GM12892 (cell line): ENCODE data around the gene CCND1.

Experiments
- POLR2A ChIP-seq: IDR thresholded peaks from 2 replicates; pipeline ENCODE4 v1.6.1; 2011; ENCODE audit warnings: low read depth, low read length, control low read depth
- POLR2AphosphoS5 ChIP-seq: IDR thresholded peaks from 2 replicates; pipeline ENCODE4 v1.6.1; 2011; ENCODE audit warnings: low read depth, low read length, control low read depth
- TAF1 ChIP-seq: IDR thresholded peaks from 2 replicates; pipeline ENCODE4 v1.6.1; 2011; ENCODE audit warnings: low read depth, mild to moderate bottlenecking, control low read depth, low read length, borderline replicate concordance

DNA sequence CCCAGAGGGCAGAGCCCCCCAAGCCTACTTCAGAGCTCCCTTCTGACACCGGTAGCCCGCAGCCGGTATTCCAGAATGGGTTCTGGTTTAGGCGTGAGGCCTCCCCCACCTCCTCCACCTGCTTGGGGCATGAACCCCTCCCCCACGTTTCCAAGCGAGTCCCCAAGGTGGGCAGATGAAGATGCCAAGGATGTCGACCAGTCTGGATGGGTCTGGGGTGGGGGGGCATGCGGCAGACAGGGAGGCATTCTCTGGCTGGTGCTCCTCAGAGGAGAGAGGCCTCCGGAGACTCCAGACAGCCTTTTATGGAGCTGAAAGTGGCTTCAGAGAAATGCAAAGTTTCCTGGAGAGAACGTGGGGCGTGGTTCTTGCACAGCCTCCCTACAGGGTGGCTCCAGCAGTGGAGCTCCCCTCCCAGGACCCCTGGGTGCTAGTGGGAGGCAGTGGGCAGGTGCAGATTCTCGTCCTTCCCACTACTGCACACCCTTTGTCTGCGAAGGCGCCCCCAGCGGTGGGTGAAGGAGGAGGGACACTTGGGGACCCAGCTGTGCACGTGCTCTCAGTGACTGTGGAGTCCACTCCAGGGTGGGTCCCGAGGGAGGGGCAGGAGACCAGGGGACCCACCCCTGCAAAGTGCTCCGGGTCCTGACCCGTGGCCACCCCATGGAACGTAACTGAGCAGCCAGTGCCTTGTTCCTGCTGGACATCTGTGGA, 4.2 kb downstream of the CCND1 start:
- TF ChIP-seq POLR2A: no peak
- no peak for TF ChIP-seq TAF1
- no peak for TF ChIP-seq POLR2AphosphoS5
